CD14-positive monocyte (primary cell): Measurements from ENCODE around the gene DLGAP1. TPM values are rescaled to one million over a fixed set of nuclear protein-coding genes. Genes with fewer than 3 reads are reported as not detected.

ENCODE experiments used
- DNase-seq, 3 donors: peaks; one replicate each; pipeline ENCODE4 v3.0.0-alpha.2; 2011 to 2022
- H2AFZ ChIP-seq: 2 replicates; pipeline ENCODE4 v1.6.0; 2012; ENCODE audit warnings: mild to moderate bottlenecking, low read depth, low read length, inconsistent platforms; ENCODE audit not compliant: insufficient read depth, poor library complexity, severe bottlenecking
- H3K27ac ChIP-seq, 2 donors: 1 replicate in 1 of 2; 2 replicates in 1 of 2; pipeline ENCODE4 v1.5.1; 2012 to 2013; ENCODE audit warnings: low read length in 2 of 2, control low read depth in 1 of 2, inconsistent platforms in 1 of 2, low read depth in 1 of 2, mild to moderate bottlenecking in 1 of 2
- H3K27me3 ChIP-seq, 2 donors: one replicate each; pipeline versions ENCODE4 v1.6.0 to v1.6.1; 2011 to 2013; ENCODE audit warnings: low read length in 2 of 2; ENCODE audit not compliant: control insufficient read depth in 2 of 2, insufficient read depth in 2 of 2
- H3K36me3 ChIP-seq, 2 donors: replicated peaks in 1 of 2; 1 replicate in 1 of 2; 2 replicates in 1 of 2; pipeline versions ENCODE4 v1.5.1 to v1.6.1; 2012 to 2013; ENCODE audit warnings: low read length in 2 of 2, control low read depth in 1 of 2, inconsistent platforms in 1 of 2, mild to moderate bottlenecking in 1 of 2; ENCODE audit not compliant: insufficient read depth in 2 of 2, control insufficient read depth in 1 of 2
- H3K4me1 ChIP-seq, 2 donors: 1 replicate in 1 of 2; 2 replicates in 1 of 2; pipeline versions ENCODE4 v1.5.1 to v1.6.1; 2012 to 2013; ENCODE audit warnings: low read length in 2 of 2, control low read depth in 1 of 2, inconsistent platforms in 1 of 2, mild to moderate bottlenecking in 1 of 2, moderate library complexity in 1 of 2; ENCODE audit not compliant: insufficient read depth in 2 of 2, control insufficient read depth in 1 of 2
- H3K4me2 ChIP-seq: replicated peaks from 2 replicates; pipeline ENCODE3; 2012; ENCODE audit warnings: low read length, moderate library complexity, mild to moderate bottlenecking; ENCODE audit not compliant: poor library complexity, severe bottlenecking; ENCODE audit errors: extremely low read depth
- H3K4me3 ChIP-seq, 3 experiments: fragments of 200-600 bp in 1 of 3; sonication (generic) in 1 of 3; replicated peaks in 1 of 3; 1 replicate in 2 of 3; 2 replicates in 1 of 3; pipeline ENCODE4 v1.5.1; 2011 to 2013; ENCODE audit warnings: low read length in 3 of 3, mild to moderate bottlenecking in 3 of 3, control low read depth in 2 of 3, low read depth in 2 of 3, inconsistent platforms in 1 of 3, moderate library complexity in 1 of 3
- H3K79me2 ChIP-seq: 2 replicates; pipeline ENCODE4 v1.6.0; 2012; ENCODE audit warnings: mild to moderate bottlenecking, control low read depth, inconsistent platforms, low read length, moderate library complexity; ENCODE audit not compliant: insufficient read depth
- H3K9ac ChIP-seq: 2 replicates; pipeline ENCODE4 v1.6.0; 2017; ENCODE audit warnings: low read length, mild to moderate bottlenecking; ENCODE audit not compliant: insufficient read depth, poor library complexity, severe bottlenecking
- H3K9me3 ChIP-seq, 2 donors: replicated peaks in 1 of 2; 1 replicate in 1 of 2; 2 replicates in 1 of 2; pipeline versions ENCODE4 v1.5.1 to v1.6.1; 2012 to 2013; ENCODE audit warnings: low read length in 2 of 2, control low read depth in 1 of 2; ENCODE audit not compliant: control insufficient read depth in 1 of 2, insufficient read depth in 1 of 2
- H4K20me1 ChIP-seq: 2 replicates; pipeline ENCODE4 v1.6.0; 2012; ENCODE audit warnings: mild to moderate bottlenecking, low read length, control low read depth, moderate library complexity; ENCODE audit not compliant: insufficient read depth
- H3K27ac Mint-ChIP-seq, 7 donors: one replicate each; pipeline ENCODE4 v1.8.0; 2020; ENCODE audit warnings: mild to moderate bottlenecking in 7 of 7, mixed read lengths in 7 of 7, moderate library complexity in 6 of 7, inconsistent platforms in 2 of 7
- H3K27me3 Mint-ChIP-seq, 3 donors: one replicate each; pipeline ENCODE4 v1.8.0; 2021 to 2022; ENCODE audit warnings: low read depth in 3 of 3, mild to moderate bottlenecking in 3 of 3, mixed read lengths in 3 of 3, moderate library complexity in 3 of 3, inconsistent platforms in 1 of 3
- H3K36me3 Mint-ChIP-seq, 2 donors: one replicate each; pipeline ENCODE4 v1.8.0; 2020; ENCODE audit warnings: mixed read lengths in 2 of 2, inconsistent platforms in 1 of 2, mild to moderate bottlenecking in 1 of 2
- H3K4me1 Mint-ChIP-seq: one replicate; pipeline ENCODE4 v1.8.0; 2020; ENCODE audit warnings: mild to moderate bottlenecking, mixed read lengths
- H3K4me3 Mint-ChIP-seq, 2 donors: one replicate each; pipeline ENCODE4 v1.8.0; 2020; ENCODE audit warnings: mild to moderate bottlenecking in 2 of 2, mixed read lengths in 2 of 2, moderate library complexity in 1 of 2
- H3K9me3 Mint-ChIP-seq, 7 donors: one replicate each; pipeline ENCODE4 v1.8.0; 2020 to 2022; ENCODE audit warnings: mixed read lengths in 7 of 7, mild to moderate bottlenecking in 6 of 7, moderate library complexity in 6 of 7, inconsistent platforms in 2 of 7
- CTCF ChIP-seq: fragments of 200-600 bp; IDR thresholded peaks from one replicate; pipeline ENCODE4 v1.8.0; 2022; ENCODE audit warnings: antibody characterized with exemption, mild to moderate bottlenecking
- WGBS: methylation state at CpG from one replicate; pipeline ENCODE4 v1.1.5; 2013; ENCODE audit warnings: missing lambda C conversion rate; ENCODE audit not compliant: insufficient coverage; 5-methylcytosine and 5-hydroxymethylcytosine counted together
- intact Hi-C, 2 donors: fragments of 100-400 bp; cut with micrococcal nuclease; formaldehyde crosslinking; loops; one replicate each; pipeline versions ENCODE4 v1.15.0 to v1.15.1; 2023
- polyA plus RNA-seq, 3 donors: library from polyadenylated mRNA; depleted of rRNA in 1 of 3; unstranded in 2 of 3; stranded (reverse) in 1 of 3; fragments of 300-500 nt in 2 of 3; fragments of >200 nt in 1 of 3; fragmentation: Illumina TruSeq in 2 of 3; gene quantifications; 1 replicate in 2 of 3; 2 replicates in 1 of 3; pipeline ENCODE4 v1.2.3, GENCODE V29; 2012 to 2021

The DLGAP1 gene
- polyA plus RNA-seq, 3 donors: 0.09 to 0.42 TPM; not detected in 1

DNA sequence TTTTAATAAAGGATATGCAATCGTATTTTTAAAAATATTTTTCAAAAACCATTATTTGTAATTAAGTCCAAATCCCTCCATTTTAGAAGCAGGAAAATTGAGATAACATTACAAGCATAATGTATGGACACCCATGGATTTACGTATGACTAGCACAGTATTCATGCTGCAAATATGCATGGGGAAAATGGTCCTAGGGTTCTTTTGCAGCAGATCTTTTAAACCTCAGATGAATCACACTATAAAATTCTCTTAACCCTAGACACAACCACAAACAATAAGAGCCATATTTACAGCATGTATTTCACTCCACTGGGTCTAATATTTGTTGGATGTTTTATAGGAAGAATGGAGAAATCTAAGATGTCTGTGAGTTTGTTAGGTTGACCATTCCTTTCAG is 551.8 kb downstream of the DLGAP1 start:
- WGBS: no CpG with 5 or more reads among the region's 2 CpGs
- Mint-ChIP-seq H3K27me3 (peaks cover 6 to 10% (median 6%) of the 10 kb centered on the region in 3 donors), H3K4me3 (no peak overlapping the region), H3K36me3 (no peaks in the 10 kb centered on the region), H3K27ac (no peak overlapping the region), H3K4me1 (peaks cover 5% of the 10 kb centered on the region), H3K9me3 (peaks cover 0 to 3% (median 0%) of the 10 kb centered on the region in 7 donors)
- Histone ChIP-seq H3K9ac (no peak overlapping the region), H3K79me2 (no peaks in the 10 kb centered on the region), H3K27ac (no peak overlapping the region), H3K9me3 (no peaks in the 10 kb centered on the region), H3K27me3 (no peaks in the 10 kb centered on the region), H3K4me3 (no peak overlapping the region), H3K36me3 (no peaks in the 10 kb centered on the region), H2AFZ (no peak overlapping the region), H3K4me2 (no peak overlapping the region), H3K4me1 (peaks cover 11% of the 10 kb centered on the region in 2 donors), H4K20me1 (no peaks in the 10 kb centered on the region)
- DNase-seq: no peak
- TF ChIP-seq CTCF: no peak
- intact Hi-C loops: loop anchor here in 1 of 2 donors (10.0 kb wide), 1 partner anchor 81 kb away; no protein-coding TSS in a partner anchor

DNA sequence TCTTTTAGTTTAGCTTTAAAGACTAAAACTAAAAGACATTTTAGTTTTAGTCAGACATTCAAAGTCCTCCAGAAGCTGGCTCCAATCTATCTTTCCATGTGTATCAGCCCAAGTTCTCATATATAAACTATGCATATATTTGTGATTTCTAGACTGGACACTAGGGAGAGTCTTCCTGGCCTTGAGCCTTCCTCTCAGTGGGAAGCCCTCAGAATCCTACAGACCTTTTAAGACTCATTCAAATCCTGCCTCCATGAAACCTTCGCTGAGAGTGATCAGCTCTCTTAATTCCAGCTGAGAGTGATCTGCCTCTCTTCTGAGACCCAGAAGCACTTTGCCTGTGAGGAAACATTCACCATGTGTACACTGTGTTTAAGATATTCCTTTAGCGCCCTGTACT is 552.4 kb downstream of the DLGAP1 start:
- intact Hi-C loops: loop anchor here in 1 of 2 donors (10.0 kb wide), 1 partner anchor 82 kb away; no protein-coding TSS in a partner anchor
- no peaks in the 10 kb centered on the region for H3K9me3 ChIP-seq
- no peaks in the 10 kb centered on the region for H4K20me1 ChIP-seq
- no peak for DNase-seq
- H3K36me3 ChIP-seq: no peaks in the 10 kb centered on the region
- H3K27ac ChIP-seq: no peak overlapping the region
- peaks cover 0 to 3% (median 0%) of the 10 kb centered on the region in 7 donors for H3K9me3 Mint-ChIP-seq
- peaks cover 6 to 10% (median 6%) of the 10 kb centered on the region in 3 donors for H3K27me3 Mint-ChIP-seq
- no peak overlapping the region for H3K4me2 ChIP-seq
- peaks cover 5% of the 10 kb centered on the region for H3K4me1 Mint-ChIP-seq
- H3K4me1 ChIP-seq: peaks cover 11% of the 10 kb centered on the region in 2 donors
- no peak overlapping the region for H2AFZ ChIP-seq
- H3K36me3 Mint-ChIP-seq: no peaks in the 10 kb centered on the region
- no peak overlapping the region for H3K4me3 ChIP-seq
- H3K27ac Mint-ChIP-seq: no peak overlapping the region
- WGBS: no CpG with 5 or more reads among the region's 2 CpGs
- no peak overlapping the region for H3K4me3 Mint-ChIP-seq
- H3K27me3 ChIP-seq: no peaks in the 10 kb centered on the region
- no peak overlapping the region for H3K9ac ChIP-seq
- no peaks in the 10 kb centered on the region for H3K79me2 ChIP-seq
- TF ChIP-seq CTCF: no peak
